CD4-positive, CD25-positive, alpha-beta regulatory T cell (primary cell): ENCODE measurements around the gene DFFA. TPM values are rescaled to one million over a fixed set of nuclear protein-coding genes. Genes with fewer than 3 reads are reported as not detected.

ENCODE experiments used
- ATAC-seq, 2 donors: fragments of 150-1000 bp; cut with Tn5 transposase; one replicate each; pipeline ENCODE4 v1.10.0; 2021; ENCODE audit warnings: low read depth in 2 of 2, moderate number of reproducible peaks in 2 of 2, moderate library complexity in 1 of 2
- DNase-seq, 3 donors: peaks; one replicate each; pipeline versions ENCODE4 v3.0.0 to v3.0.0-alpha.2; 2012 to 2022; ENCODE audit warnings: mixed read lengths in 1 of 3
- H3K27ac ChIP-seq: one replicate; pipeline ENCODE4 v1.7.0; 2013; ENCODE audit warnings: mild to moderate bottlenecking, low read length; ENCODE audit not compliant: insufficient read depth, poor library complexity, severe bottlenecking
- H3K27me3 ChIP-seq: one replicate; pipeline ENCODE4 v1.7.0; 2013; ENCODE audit warnings: low read length; ENCODE audit not compliant: control insufficient read depth, insufficient read depth
- H3K36me3 ChIP-seq: one replicate; pipeline ENCODE4 v1.7.0; 2013; ENCODE audit warnings: mild to moderate bottlenecking, low read length, moderate library complexity; ENCODE audit not compliant: control insufficient read depth, insufficient read depth
- H3K4me1 ChIP-seq: 2 replicates; pipeline ENCODE4 v1.7.0; 2013; ENCODE audit warnings: mild to moderate bottlenecking, low read length; ENCODE audit not compliant: insufficient read depth, control insufficient read depth, poor library complexity, severe bottlenecking
- H3K4me3 ChIP-seq: one replicate; pipeline ENCODE4 v1.7.0; 2013; ENCODE audit warnings: low read depth, mild to moderate bottlenecking, low read length, moderate library complexity
- H3K9me3 ChIP-seq, 2 experiments: 1 replicate in 1 of 2; 2 replicates in 1 of 2; pipeline ENCODE4 v1.7.0; 2013; ENCODE audit warnings: low read length in 2 of 2, mild to moderate bottlenecking in 1 of 2, moderate library complexity in 1 of 2; ENCODE audit not compliant: control insufficient read depth in 2 of 2
- H3K27ac Mint-ChIP-seq, 3 donors: one replicate each; pipeline ENCODE4 v1.8.0; 2020 to 2022; ENCODE audit warnings: mild to moderate bottlenecking in 3 of 3, mixed read lengths in 3 of 3, moderate library complexity in 2 of 3
- H3K27me3 Mint-ChIP-seq: one replicate; pipeline ENCODE4 v1.8.0; 2022; ENCODE audit warnings: mild to moderate bottlenecking, mixed read lengths
- H3K36me3 Mint-ChIP-seq: one replicate; pipeline ENCODE4 v1.8.0; 2020; ENCODE audit warnings: mixed read lengths
- H3K4me1 Mint-ChIP-seq, 4 donors: one replicate each; pipeline ENCODE4 v1.8.0; 2020 to 2022; ENCODE audit warnings: mixed read lengths in 4 of 4, mild to moderate bottlenecking in 1 of 4
- H3K4me3 Mint-ChIP-seq, 4 donors: one replicate each; pipeline ENCODE4 v1.8.0; 2020 to 2022; ENCODE audit warnings: mild to moderate bottlenecking in 4 of 4, mixed read lengths in 4 of 4, moderate library complexity in 3 of 4
- H3K9me3 Mint-ChIP-seq, 7 donors: one replicate each; pipeline ENCODE4 v1.8.0; 2020 to 2022; ENCODE audit warnings: mixed read lengths in 7 of 7, mild to moderate bottlenecking in 3 of 7, moderate library complexity in 2 of 7
- polyA plus RNA-seq, 4 donors: library from polyadenylated mRNA; unstranded; fragments of 300-500 nt; fragmentation: Illumina TruSeq; gene quantifications; one replicate each; pipeline ENCODE4 v1.2.3, GENCODE V29; 2021
- total RNA-seq: library from RNA; stranded (reverse); gene quantifications from one replicate; pipeline ENCODE4 v1.2.3, GENCODE V29; 2022

Gene DFFA
- total and polyA plus RNA-seq, 5 donors from 2014 or later = 16.3 to 21.4 (median 19.2) TPM

DNA sequence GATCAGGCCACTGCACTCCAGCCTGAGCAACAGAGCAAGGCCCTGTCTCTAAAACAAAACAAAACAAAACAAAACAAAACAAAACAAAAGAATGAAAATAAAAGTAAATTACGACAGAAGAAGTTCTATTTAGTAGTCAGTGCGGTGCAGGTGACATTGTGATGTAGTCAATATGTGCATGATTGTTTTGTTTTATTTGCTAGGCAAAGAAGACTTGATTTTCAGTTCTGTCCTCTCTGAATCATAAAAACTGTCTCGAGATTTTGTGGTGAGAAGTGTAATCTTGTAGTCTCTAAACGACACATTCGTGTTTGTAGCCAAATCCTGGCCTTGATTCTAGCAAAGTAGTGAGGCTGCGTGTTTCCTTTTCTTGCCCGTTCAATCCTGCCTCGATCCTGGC, 25.9 kb upstream of the DFFA start:
- Mint-ChIP-seq H3K4me1 (peaks cover 12 to 60% (median 37%) of the 10 kb centered on the region in 4 donors), H3K36me3 (peaks cover 10% of the 10 kb centered on the region), H3K27me3 (no peaks in the 10 kb centered on the region), H3K4me3 (peak overlapping the region in 3 of 4 donors; percentile 28 to 81 (median 61)), H3K9me3 (no peaks in the 10 kb centered on the region), H3K27ac (peak overlapping the region; percentile 60 to 67 (median 67))
- peaks cover 36% of the 10 kb centered on the region for H3K4me1 ChIP-seq
- DNase-seq (no peak), ATAC-seq (no peak)
- H3K9me3 ChIP-seq = no peaks in the 10 kb centered on the region
- no peaks in the 10 kb centered on the region for H3K36me3 ChIP-seq
- peak overlapping the region; percentile 50 for H3K27ac ChIP-seq
- peak overlapping the region; percentile 28 for H3K4me3 ChIP-seq
- no peaks in the 10 kb centered on the region for H3K27me3 ChIP-seq

GRCh38 chr1:10497109-10497508, 24.8 kb upstream of the DFFA start:
- Histone ChIP-seq H3K36me3 (no peaks in the 10 kb centered on the region), H3K27me3 (no peaks in the 10 kb centered on the region), H3K4me1 (peaks cover 29% of the 10 kb centered on the region), H3K27ac (no peak overlapping the region), H3K9me3 (no peaks in the 10 kb centered on the region), H3K4me3 (no peak overlapping the region)
- no peaks in the 10 kb centered on the region for H3K27me3 Mint-ChIP-seq
- H3K4me3 Mint-ChIP-seq = no peak overlapping the region
- no peak for ATAC-seq
- H3K9me3 Mint-ChIP-seq = no peaks in the 10 kb centered on the region
- peaks cover 15% of the 10 kb centered on the region for H3K36me3 Mint-ChIP-seq
- H3K27ac Mint-ChIP-seq = peak overlapping the region in 1 of 3 donors; percentile 66
- no peak for DNase-seq
- peaks cover 12 to 60% (median 30%) of the 10 kb centered on the region in 4 donors for H3K4me1 Mint-ChIP-seq

DNA sequence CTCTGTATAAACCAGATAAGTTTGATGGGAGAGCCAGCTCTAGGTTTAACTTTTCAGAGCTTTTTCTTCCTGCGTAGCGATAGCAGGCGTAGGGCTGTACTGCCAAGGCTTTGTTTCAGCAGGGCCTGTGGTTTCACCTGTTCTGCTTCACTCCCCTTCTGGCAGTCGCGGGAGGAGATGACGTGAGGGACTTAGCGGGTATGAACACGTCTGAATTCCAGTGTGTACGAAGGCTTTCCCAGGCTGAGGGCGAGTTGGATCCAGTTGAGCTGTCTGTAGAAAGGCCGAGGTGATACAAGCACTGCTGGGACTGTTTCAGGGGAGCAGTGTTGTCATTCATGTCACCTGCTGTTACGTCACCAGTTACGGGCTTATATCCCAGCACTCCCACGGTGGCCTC, 23.6 kb upstream of the DFFA start:
- no peaks in the 10 kb centered on the region for H3K36me3 ChIP-seq
- no peak for DNase-seq
- Mint-ChIP-seq H3K9me3 (no peaks in the 10 kb centered on the region), H3K4me1 (peaks cover 9 to 56% (median 27%) of the 10 kb centered on the region in 4 donors), H3K36me3 (peaks cover 15% of the 10 kb centered on the region), H3K4me3 (peak overlapping the region; percentile 63 to 90 (median 89)), H3K27me3 (no peaks in the 10 kb centered on the region), H3K27ac (peak overlapping the region; percentile 66 to 97 (median 89))
- peak overlapping the region; percentile 95 for H3K4me3 ChIP-seq
- no peak for ATAC-seq
- peaks cover 22% of the 10 kb centered on the region for H3K4me1 ChIP-seq
- no peaks in the 10 kb centered on the region for H3K9me3 ChIP-seq
- H3K27me3 ChIP-seq = no peaks in the 10 kb centered on the region
- peak overlapping the region; percentile 73 for H3K27ac ChIP-seq

DNA sequence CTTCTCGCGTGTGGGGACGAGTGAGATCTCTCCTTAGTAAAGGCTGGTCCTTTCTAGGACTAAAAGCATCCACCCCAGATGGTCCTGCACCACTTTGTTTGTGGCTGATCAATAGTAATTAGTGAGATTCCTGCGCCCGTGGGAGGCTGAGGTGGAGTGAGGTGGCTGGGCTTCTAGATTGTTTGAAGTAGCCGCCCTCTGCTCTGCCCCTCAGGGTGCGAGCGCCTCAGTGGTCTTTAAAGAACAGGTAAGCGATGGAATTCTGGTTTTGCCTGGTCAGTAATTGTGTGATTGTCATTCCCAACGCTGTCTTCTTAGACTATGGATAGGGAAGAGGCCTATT, 23.1 kb upstream of the DFFA start:
- Histone ChIP-seq H3K4me1 (peaks cover 22% of the 10 kb centered on the region), H3K27me3 (no peaks in the 10 kb centered on the region), H3K4me3 (peak overlapping the region; percentile 95), H3K27ac (peak overlapping the region; percentile 73), H3K36me3 (no peaks in the 10 kb centered on the region), H3K9me3 (no peaks in the 10 kb centered on the region)
- Mint-ChIP-seq H3K27ac (peak overlapping the region; percentile 76 to 97 (median 89)), H3K36me3 (peaks cover 15% of the 10 kb centered on the region), H3K9me3 (no peaks in the 10 kb centered on the region), H3K4me1 (peaks cover 9 to 56% (median 27%) of the 10 kb centered on the region in 4 donors), H3K27me3 (no peaks in the 10 kb centered on the region), H3K4me3 (peak overlapping the region; percentile 73 to 90 (median 89))
- DNase-seq = no peak
- no peak for ATAC-seq

DNA sequence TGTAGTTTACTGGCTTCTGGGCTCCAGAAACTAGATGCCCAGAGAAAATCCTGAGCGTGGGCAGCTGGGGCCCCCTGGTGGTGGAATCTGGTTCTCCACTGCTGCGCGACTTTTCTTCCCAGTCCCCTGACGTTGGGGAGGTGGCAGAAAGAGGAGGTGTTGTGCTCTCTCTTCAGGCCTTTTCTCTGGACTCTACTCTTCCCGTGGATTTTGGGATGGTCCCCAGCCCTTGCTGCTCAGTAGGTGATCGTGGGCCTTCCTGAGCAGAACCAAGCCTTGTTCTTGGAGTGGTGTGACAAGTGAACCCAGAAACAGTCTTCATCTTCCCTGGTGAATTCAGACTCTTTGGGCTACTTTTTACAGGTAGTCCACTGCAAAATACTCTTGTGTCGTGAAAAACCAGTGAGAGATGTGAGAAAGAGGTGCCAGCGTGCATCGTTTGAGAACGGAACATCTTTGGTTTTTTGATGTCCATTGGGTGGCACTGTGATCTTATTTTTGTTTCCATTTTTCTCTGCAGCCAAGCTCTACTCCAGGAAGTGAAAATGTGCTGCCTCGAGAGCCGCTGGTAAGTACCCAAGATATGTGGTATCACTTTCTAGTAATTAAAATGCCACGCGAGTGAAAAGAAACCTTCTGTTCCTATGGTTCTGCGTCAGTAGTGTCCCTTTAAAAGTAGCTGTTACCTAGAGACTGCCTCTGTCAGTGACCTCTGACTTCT, 22.6 kb upstream of the DFFA start:
- Mint-ChIP-seq H3K27me3 (no peaks in the 10 kb centered on the region), H3K36me3 (peaks cover 15% of the 10 kb centered on the region), H3K27ac (peak overlapping the region; percentile 76 to 97 (median 89)), H3K4me3 (peak overlapping the region; percentile 73 to 90 (median 89)), H3K4me1 (peaks cover 9 to 56% (median 27%) of the 10 kb centered on the region in 4 donors), H3K9me3 (no peaks in the 10 kb centered on the region)
- Histone ChIP-seq H3K9me3 (no peaks in the 10 kb centered on the region), H3K4me1 (peaks cover 22% of the 10 kb centered on the region), H3K27ac (peak overlapping the region; percentile 73), H3K27me3 (no peaks in the 10 kb centered on the region), H3K36me3 (peaks cover 5% of the 10 kb centered on the region), H3K4me3 (peak overlapping the region; percentile 95)
- ATAC-seq (peak; percentile 86 to 90), DNase-seq (peak; percentile 56 to 91 (median 79))

GRCh38 chr1:10494418-10494753, 22.1 kb upstream of the DFFA start:
- Histone ChIP-seq H3K27ac (no peak overlapping the region), H3K4me1 (peaks cover 22% of the 10 kb centered on the region), H3K9me3 (no peaks in the 10 kb centered on the region), H3K36me3 (peaks cover 8% of the 10 kb centered on the region), H3K27me3 (no peaks in the 10 kb centered on the region), H3K4me3 (no peak overlapping the region)
- ATAC-seq (no peak), DNase-seq (no peak)
- H3K9me3 Mint-ChIP-seq = no peaks in the 10 kb centered on the region
- peak overlapping the region in 2 of 3 donors; percentile 89 to 97 for H3K27ac Mint-ChIP-seq
- H3K4me3 Mint-ChIP-seq = peak overlapping the region; percentile 73 to 90 (median 89)
- H3K27me3 Mint-ChIP-seq = no peaks in the 10 kb centered on the region
- peaks cover 12 to 57% (median 25%) of the 10 kb centered on the region in 4 donors for H3K4me1 Mint-ChIP-seq
- H3K36me3 Mint-ChIP-seq = peaks cover 17% of the 10 kb centered on the region

GRCh38 chr1:10490286-10490970, 18.1 kb upstream of the DFFA start:
- H3K36me3 Mint-ChIP-seq = peaks cover 11% of the 10 kb centered on the region
- Histone ChIP-seq H3K4me1 (peaks cover 10% of the 10 kb centered on the region), H3K9me3 (no peaks in the 10 kb centered on the region), H3K27me3 (no peaks in the 10 kb centered on the region), H3K36me3 (peaks cover 8% of the 10 kb centered on the region), H3K4me3 (no peak overlapping the region), H3K27ac (no peak overlapping the region)
- H3K27ac Mint-ChIP-seq = no peak overlapping the region
- ATAC-seq (no peak), DNase-seq (no peak)
- peaks cover 0 to 1% (median 0%) of the 10 kb centered on the region in 7 donors for H3K9me3 Mint-ChIP-seq
- peaks cover 11 to 27% (median 11%) of the 10 kb centered on the region in 4 donors for H3K4me1 Mint-ChIP-seq
- H3K27me3 Mint-ChIP-seq = no peaks in the 10 kb centered on the region
- no peak overlapping the region for H3K4me3 Mint-ChIP-seq
